SK-N-SH treated with all-trans-retinoic acid at 6 μM for 48 hours (cell line): ENCODE measurements around the gene ABCA10.

Experiments used
- ATAC-seq: fragments of 200-7000 bp; cut with Tn5 transposase; 3 replicates; pipeline ENCODE4 v1.9.1; 2020; ENCODE audit warnings: mild to moderate bottlenecking, moderate library complexity
- ARNTL ChIP-seq: fragments of 450-650 bp; formaldehyde crosslinking; IDR thresholded peaks from 2 replicates; pipeline ENCODE4 v1.5.0; 2020; ENCODE audit warnings: low read depth, mild to moderate bottlenecking, moderate library complexity, borderline replicate concordance
- BACH2 ChIP-seq: fragments of 250-450 bp; sonication (Bioruptor Pico); IDR thresholded peaks from 2 replicates; pipeline ENCODE4 v1.9.0; 2021; ENCODE audit warnings: mild to moderate bottlenecking, borderline replicate concordance
- ESRRG ChIP-seq: fragments of 250-450 bp; sonication (Bioruptor Pico); IDR thresholded peaks from 2 replicates; pipeline ENCODE4 v1.6.1; 2021; ENCODE audit warnings: mild to moderate bottlenecking
- GLIS3 ChIP-seq: fragments of 250-450 bp; sonication (Bioruptor Pico); IDR thresholded peaks from 2 replicates; pipeline ENCODE4 v1.5.0; 2020; ENCODE audit warnings: mild to moderate bottlenecking, moderate library complexity
- ISL1 ChIP-seq: fragments of 250-450 bp; sonication (Bioruptor Pico); IDR thresholded peaks from 2 replicates; pipeline ENCODE4 v2.1.2; 2022; ENCODE audit warnings: mild to moderate bottlenecking, moderate library complexity
- OSR1 ChIP-seq: fragments of 250-450 bp; sonication (Bioruptor Pico); IDR thresholded peaks from 2 replicates; pipeline ENCODE4 v1.8.0; 2022; ENCODE audit warnings: moderate library complexity, mild to moderate bottlenecking, inconsistent platforms
- PPARA ChIP-seq: fragments of 250-450 bp; sonication (Bioruptor Pico); IDR thresholded peaks from 2 replicates; pipeline ENCODE4 v1.5.0; 2020; ENCODE audit warnings: mild to moderate bottlenecking, borderline replicate concordance
- SNAI2 ChIP-seq: fragments of 250-450 bp; sonication (Bioruptor Pico); IDR thresholded peaks from 2 replicates; pipeline ENCODE4 v1.5.0; 2020; ENCODE audit warnings: mild to moderate bottlenecking, moderate library complexity
- TCF4 ChIP-seq: fragments of 250-450 bp; sonication (Bioruptor Pico); IDR thresholded peaks from 2 replicates; pipeline ENCODE4 v1.8.0; 2021; ENCODE audit warnings: mild to moderate bottlenecking, moderate library complexity, borderline replicate concordance
- ZC3H10 ChIP-seq: fragments of 250-450 bp; sonication (Bioruptor Pico); IDR thresholded peaks from 2 replicates; pipeline ENCODE4 v1.5.1; 2021; ENCODE audit warnings: mild to moderate bottlenecking, moderate library complexity
- ZFP3 ChIP-seq: fragments of 250-450 bp; sonication (Bioruptor Pico); IDR thresholded peaks from 2 replicates; pipeline ENCODE4 v1.5.0; 2020; ENCODE audit warnings: mild to moderate bottlenecking, moderate library complexity
- ZFP30 ChIP-seq: fragments of 450-650 bp; formaldehyde crosslinking; IDR thresholded peaks from 2 replicates; pipeline ENCODE4 v1.5.0; 2022; ENCODE audit warnings: mild to moderate bottlenecking, moderate library complexity
- ZNF565 ChIP-seq: fragments of 450-650 bp; formaldehyde crosslinking; conservative IDR thresholded peaks from 2 replicates; pipeline ENCODE4 v1.5.0; 2020; ENCODE audit warnings: low read depth, mild to moderate bottlenecking, moderate library complexity
- ZNF70 ChIP-seq: fragments of 450-650 bp; formaldehyde crosslinking; IDR thresholded peaks from 2 replicates; pipeline ENCODE4 v1.5.0; 2020; ENCODE audit warnings: mild to moderate bottlenecking, moderate library complexity
- ZNF8 ChIP-seq: fragments of 450-650 bp; formaldehyde crosslinking; IDR thresholded peaks from 2 replicates; pipeline ENCODE4 v1.5.0; 2020; ENCODE audit warnings: mild to moderate bottlenecking, moderate library complexity
- TF ChIP-seq, protein P1 (sequence below): fragments of 250-450 bp; sonication (Bioruptor Pico); IDR thresholded peaks from 2 replicates; pipeline ENCODE4 v1.5.1; 2020; ENCODE audit warnings: low read depth, mild to moderate bottlenecking, moderate library complexity
- TF ChIP-seq, protein P2 (sequence below): fragments of 250-450 bp; sonication (Bioruptor Pico); IDR thresholded peaks from 2 replicates; pipeline ENCODE4 v1.8.0; 2021; ENCODE audit warnings: low read depth, mild to moderate bottlenecking, moderate library complexity, borderline replicate concordance
- TF ChIP-seq, protein P3 (sequence below): fragments of 250-450 bp; sonication (Bioruptor Pico); IDR thresholded peaks from 2 replicates; pipeline ENCODE4 v1.5.0; 2020; ENCODE audit warnings: mild to moderate bottlenecking, moderate library complexity
- TF ChIP-seq, protein P4 (sequence below): fragments of 250-450 bp; sonication (Bioruptor Pico); IDR thresholded peaks from 2 replicates; pipeline ENCODE4 v1.8.0; 2020; ENCODE audit warnings: mild to moderate bottlenecking, moderate library complexity, borderline replicate concordance
- TF ChIP-seq, protein P5 (sequence below): fragments of 250-450 bp; sonication (Bioruptor Pico); IDR thresholded peaks from 2 replicates; pipeline ENCODE4 v1.5.1; 2021; ENCODE audit warnings: mild to moderate bottlenecking, moderate library complexity

ABCA10 gene

DNA sequence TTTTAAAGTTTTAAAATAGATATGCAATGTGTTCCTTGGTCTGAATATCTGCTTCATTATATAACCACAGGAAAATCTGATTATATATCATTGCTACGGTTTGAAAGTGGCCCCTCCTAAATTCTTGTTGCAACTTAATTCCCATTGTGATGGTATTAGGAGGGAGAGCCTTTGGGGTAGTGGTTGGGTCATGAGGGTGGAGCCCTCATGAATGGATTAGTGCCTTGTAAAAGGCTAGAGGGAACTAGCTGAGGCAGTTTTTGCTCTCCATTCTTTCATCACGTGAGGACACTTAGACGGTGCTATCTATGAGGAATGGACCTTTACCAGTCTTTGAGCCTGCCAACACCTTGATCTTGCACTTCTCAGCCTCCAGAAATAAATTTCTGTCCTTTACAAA is 94.5 kb downstream of the ABCA10 start:
- TF ChIP-seq, protein P1, sequence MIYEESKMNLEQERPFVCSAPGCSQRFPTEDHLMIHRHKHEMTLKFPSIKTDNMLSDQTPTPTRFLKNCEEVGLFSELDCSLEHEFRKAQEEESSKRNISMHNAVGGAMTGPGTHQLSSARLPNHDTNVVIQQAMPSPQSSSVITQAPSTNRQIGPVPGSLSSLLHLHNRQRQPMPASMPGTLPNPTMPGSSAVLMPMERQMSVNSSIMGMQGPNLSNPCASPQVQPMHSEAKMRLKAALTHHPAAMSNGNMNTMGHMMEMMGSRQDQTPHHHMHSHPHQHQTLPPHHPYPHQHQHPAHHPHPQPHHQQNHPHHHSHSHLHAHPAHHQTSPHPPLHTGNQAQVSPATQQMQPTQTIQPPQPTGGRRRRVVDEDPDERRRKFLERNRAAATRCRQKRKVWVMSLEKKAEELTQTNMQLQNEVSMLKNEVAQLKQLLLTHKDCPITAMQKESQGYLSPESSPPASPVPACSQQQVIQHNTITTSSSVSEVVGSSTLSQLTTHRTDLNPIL (CRISPR knock-in tag) = no peak
- TF ChIP-seq ZFP30 (no peak), ZFP3 (no peak), ZC3H10 (CRISPR knock-in tag) (no peak), OSR1 (CRISPR knock-in tag) (no peak), TCF4 (CRISPR knock-in tag) (no peak), PPARA (CRISPR knock-in tag) (no peak), GLIS3 (no peak)
- TF ChIP-seq, protein P2, sequence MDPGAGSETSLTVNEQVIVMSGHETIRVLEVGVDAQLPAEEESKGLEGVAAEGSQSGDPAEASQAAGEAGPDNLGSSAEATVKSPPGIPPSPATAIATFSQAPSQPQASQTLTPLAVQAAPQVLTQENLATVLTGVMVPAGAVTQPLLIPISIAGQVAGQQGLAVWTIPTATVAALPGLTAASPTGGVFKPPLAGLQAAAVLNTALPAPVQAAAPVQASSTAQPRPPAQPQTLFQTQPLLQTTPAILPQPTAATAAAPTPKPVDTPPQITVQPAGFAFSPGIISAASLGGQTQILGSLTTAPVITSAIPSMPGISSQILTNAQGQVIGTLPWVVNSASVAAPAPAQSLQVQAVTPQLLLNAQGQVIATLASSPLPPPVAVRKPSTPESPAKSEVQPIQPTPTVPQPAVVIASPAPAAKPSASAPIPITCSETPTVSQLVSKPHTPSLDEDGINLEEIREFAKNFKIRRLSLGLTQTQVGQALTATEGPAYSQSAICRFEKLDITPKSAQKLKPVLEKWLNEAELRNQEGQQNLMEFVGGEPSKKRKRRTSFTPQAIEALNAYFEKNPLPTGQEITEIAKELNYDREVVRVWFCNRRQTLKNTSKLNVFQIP (CRISPR knock-in tag) = no peak
- no peak for ATAC-seq

DNA sequence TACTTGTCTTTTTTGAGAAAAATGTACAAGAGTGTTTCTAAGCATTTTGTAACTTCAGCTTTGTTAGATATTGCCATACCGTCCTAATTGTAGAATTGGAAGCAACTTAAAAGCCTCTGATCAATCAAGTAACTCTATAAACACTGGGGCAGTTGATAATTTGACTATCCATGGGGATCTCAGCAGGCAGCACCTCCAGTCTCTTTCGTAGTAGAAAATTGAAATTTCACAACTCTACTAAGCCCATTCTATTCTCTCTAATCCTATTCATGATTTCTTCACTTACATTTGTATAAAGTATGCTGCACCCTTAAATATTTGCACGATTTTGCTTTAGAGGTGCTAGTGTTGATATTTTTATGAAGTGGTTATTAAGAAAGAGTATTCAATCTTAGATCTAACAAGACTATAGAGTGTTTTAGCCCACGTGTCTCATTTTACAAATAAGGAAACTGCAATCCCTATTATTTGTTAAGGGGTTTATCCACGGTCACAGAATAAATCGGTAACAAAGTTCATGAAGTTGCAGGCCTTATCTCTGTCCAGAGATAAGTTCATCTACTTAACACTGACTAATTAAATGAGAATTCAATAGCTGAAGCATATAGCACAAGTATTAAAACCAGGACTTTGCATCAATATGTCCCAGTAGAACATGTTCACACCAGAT is 97.9 kb downstream of the ABCA10 start:
- TF ChIP-seq ZNF8 (CRISPR knock-in tag) (no peak), GLIS3 (no peak), BACH2 (CRISPR knock-in tag) (no peak)
- TF ChIP-seq, protein P1 (CRISPR knock-in tag) = no peak
- TF ChIP-seq, protein P3, sequence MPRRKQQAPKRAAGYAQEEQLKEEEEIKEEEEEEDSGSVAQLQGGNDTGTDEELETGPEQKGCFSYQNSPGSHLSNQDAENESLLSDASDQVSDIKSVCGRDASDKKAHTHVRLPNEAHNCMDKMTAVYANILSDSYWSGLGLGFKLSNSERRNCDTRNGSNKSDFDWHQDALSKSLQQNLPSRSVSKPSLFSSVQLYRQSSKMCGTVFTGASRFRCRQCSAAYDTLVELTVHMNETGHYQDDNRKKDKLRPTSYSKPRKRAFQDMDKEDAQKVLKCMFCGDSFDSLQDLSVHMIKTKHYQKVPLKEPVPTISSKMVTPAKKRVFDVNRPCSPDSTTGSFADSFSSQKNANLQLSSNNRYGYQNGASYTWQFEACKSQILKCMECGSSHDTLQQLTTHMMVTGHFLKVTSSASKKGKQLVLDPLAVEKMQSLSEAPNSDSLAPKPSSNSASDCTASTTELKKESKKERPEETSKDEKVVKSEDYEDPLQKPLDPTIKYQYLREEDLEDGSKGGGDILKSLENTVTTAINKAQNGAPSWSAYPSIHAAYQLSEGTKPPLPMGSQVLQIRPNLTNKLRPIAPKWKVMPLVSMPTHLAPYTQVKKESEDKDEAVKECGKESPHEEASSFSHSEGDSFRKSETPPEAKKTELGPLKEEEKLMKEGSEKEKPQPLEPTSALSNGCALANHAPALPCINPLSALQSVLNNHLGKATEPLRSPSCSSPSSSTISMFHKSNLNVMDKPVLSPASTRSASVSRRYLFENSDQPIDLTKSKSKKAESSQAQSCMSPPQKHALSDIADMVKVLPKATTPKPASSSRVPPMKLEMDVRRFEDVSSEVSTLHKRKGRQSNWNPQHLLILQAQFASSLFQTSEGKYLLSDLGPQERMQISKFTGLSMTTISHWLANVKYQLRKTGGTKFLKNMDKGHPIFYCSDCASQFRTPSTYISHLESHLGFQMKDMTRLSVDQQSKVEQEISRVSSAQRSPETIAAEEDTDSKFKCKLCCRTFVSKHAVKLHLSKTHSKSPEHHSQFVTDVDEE (CRISPR knock-in tag) = no peak
- TF ChIP-seq, protein P4, sequence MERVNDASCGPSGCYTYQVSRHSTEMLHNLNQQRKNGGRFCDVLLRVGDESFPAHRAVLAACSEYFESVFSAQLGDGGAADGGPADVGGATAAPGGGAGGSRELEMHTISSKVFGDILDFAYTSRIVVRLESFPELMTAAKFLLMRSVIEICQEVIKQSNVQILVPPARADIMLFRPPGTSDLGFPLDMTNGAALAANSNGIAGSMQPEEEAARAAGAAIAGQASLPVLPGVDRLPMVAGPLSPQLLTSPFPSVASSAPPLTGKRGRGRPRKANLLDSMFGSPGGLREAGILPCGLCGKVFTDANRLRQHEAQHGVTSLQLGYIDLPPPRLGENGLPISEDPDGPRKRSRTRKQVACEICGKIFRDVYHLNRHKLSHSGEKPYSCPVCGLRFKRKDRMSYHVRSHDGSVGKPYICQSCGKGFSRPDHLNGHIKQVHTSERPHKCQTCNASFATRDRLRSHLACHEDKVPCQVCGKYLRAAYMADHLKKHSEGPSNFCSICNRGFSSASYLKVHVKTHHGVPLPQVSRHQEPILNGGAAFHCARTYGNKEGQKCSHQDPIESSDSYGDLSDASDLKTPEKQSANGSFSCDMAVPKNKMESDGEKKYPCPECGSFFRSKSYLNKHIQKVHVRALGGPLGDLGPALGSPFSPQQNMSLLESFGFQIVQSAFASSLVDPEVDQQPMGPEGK (CRISPR knock-in tag) = no peak
- TF ChIP-seq, all 23 proteins: peak for 0
- no peak for ATAC-seq

DNA sequence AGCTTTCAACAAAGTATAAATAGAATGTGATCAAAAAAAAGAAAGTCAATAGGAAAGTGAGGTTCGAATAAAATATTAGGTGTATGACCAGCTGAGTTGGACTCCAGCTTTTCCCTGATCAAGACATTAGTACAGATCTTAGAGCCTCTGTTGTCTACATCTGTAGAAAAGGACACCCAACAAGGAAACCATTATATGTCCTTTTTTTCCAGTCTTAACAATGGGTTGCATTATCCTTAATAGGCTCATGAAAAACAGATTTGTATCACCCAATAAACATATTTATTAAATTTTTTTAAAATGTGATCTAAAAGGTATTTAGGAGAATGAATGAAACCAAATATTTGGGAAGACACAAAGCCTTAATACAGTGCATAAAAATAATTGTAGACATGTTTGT is 105.0 kb downstream of the ABCA10 start:
- ATAC-seq = no peak
- TF ChIP-seq SNAI2 (CRISPR knock-in tag) (no peak), ESRRG (CRISPR knock-in tag) (no peak), BACH2 (CRISPR knock-in tag) (no peak), ARNTL (no peak), ZFP30 (no peak), TCF4 (CRISPR knock-in tag) (no peak), ZNF565 (CRISPR knock-in tag) (no peak), OSR1 (CRISPR knock-in tag) (no peak), GLIS3 (no peak), ZFP3 (no peak), ZNF70 (CRISPR knock-in tag) (no peak), ZC3H10 (CRISPR knock-in tag) (no peak), ISL1 (CRISPR knock-in tag) (no peak)
- TF ChIP-seq, protein P1 (CRISPR knock-in tag) = no peak
- TF ChIP-seq, protein P2 (CRISPR knock-in tag) = no peak
- TF ChIP-seq, protein P4 (CRISPR knock-in tag) = no peak
- TF ChIP-seq, protein P5, sequence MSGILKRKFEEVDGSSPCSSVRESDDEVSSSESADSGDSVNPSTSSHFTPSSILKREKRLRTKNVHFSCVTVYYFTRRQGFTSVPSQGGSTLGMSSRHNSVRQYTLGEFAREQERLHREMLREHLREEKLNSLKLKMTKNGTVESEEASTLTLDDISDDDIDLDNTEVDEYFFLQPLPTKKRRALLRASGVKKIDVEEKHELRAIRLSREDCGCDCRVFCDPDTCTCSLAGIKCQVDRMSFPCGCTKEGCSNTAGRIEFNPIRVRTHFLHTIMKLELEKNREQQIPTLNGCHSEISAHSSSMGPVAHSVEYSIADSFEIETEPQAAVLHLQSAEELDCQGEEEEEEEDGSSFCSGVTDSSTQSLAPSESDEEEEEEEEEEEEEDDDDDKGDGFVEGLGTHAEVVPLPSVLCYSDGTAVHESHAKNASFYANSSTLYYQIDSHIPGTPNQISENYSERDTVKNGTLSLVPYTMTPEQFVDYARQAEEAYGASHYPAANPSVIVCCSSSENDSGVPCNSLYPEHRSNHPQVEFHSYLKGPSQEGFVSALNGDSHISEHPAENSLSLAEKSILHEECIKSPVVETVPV (CRISPR knock-in tag) = no peak
